ENCODE measurements around the gene ZNF177.

Gene ZNF177

DNA sequence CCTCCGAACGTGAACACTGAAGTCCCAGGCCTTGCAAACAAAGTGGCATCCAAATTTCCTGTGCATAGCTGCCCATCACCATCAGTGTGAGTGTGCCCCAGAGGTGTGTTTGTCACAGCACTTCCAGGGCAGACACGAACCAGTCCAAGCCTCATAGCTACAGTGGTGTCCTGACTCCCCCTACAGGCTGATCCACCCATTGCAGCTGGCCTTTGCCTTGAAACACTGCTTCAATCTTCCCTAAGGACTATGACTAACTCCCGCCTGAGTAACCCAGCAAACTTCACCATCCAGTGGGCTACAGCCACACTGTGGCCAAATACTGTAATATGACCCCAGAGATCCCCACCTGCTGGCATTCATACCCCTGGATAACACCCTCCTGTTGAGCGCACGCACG, 68.7 kb downstream of the ZNF177 start:
- FAIRE-seq: no peak

Data from endometrium (tissue), 2 donors.